Psoas muscle (tissue), 8 donors: ENCODE results near the gene TNFSF9. TPM values are rescaled to one million over a fixed set of nuclear protein-coding genes. Genes with fewer than 3 reads are reported as not detected.

Experiments
- ATAC-seq, 4 donors: fragments of 200-7000 bp; cut with Tn5 transposase; one replicate each; pipeline ENCODE4 v1.9.1; 2020; ENCODE audit warnings: moderate library complexity in 3 of 4, mild to moderate bottlenecking in 2 of 4
- DNase-seq, 2 donors: peaks; one replicate each; pipeline ENCODE4 v3.0.0-alpha.2; 2020
- H3K27ac ChIP-seq: fragments of 200-600 bp; one replicate; pipeline ENCODE4 v1.8.0; 2022
- H3K27me3 ChIP-seq, 3 donors: fragments of 200-600 bp in 1 of 3; one replicate each; pipeline versions ENCODE4 v1.6.1 to v1.8.0; 2013 to 2022; ENCODE audit warnings: low read length in 2 of 3, mild to moderate bottlenecking in 2 of 3, moderate library complexity in 1 of 3; ENCODE audit not compliant: insufficient read depth in 3 of 3
- H3K36me3 ChIP-seq, 2 donors: fragments of 200-600 bp in 1 of 2; one replicate each; pipeline versions ENCODE4 v1.6.1 to v1.8.0; 2013 to 2022; ENCODE audit warnings: low read depth in 1 of 2, mild to moderate bottlenecking in 1 of 2, moderate library complexity in 1 of 2; ENCODE audit not compliant: insufficient read depth in 1 of 2
- H3K4me1 ChIP-seq: fragments of 200-600 bp; one replicate; pipeline ENCODE4 v1.8.0; 2022
- H3K4me3 ChIP-seq: fragments of 200-600 bp; one replicate; pipeline ENCODE4 v1.8.0; 2022; ENCODE audit warnings: mild to moderate bottlenecking
- H3K9me3 ChIP-seq: fragments of 200-600 bp; one replicate; pipeline ENCODE4 v1.8.0; 2022
- WGBS, 3 donors: extraction: QIAGEN DNeasy Blood & Tissue Kit; methylation state at CpG; one replicate each; pipeline versions ENCODE4 v1.1.6 to v1.1.7; 2013; 5-methylcytosine and 5-hydroxymethylcytosine counted together
- intact Hi-C, 2 donors: fragments of 100-400 bp; cut with DNase I; formaldehyde crosslinking; loops; one replicate each; pipeline versions ENCODE4 v1.11.0 to v1.14.2; 2022
- polyA plus RNA-seq, 3 donors: library from polyadenylated mRNA; stranded (reverse); fragments of 200-250 nt; gene quantifications; one replicate each; pipeline ENCODE4 v1.2.3, GENCODE V29; 2013
- total RNA-seq, 4 donors: library from RNA; stranded (reverse); fragmentation: NEBNext Ultra II Directional in 2 of 4; extraction: Animal tissue kit (Norgen Biotek cat#: 25700) in 2 of 4; gene quantifications; one replicate each; pipeline versions ENCODE4 v1.2.1 to v1.2.4, GENCODE V29; 2021 to 2023
- TF ChIP-seq, protein P1 (sequence below): fragments of 200-600 bp; IDR thresholded peaks from one replicate; pipeline ENCODE4 v1.8.0; 2022; ENCODE audit warnings: antibody characterized with exemption
- donor health status: healthy with polysubstance abuse.
- donor health status: DM: no; HTN: no; CAD: no; lungs with moderate emphysema.
- donor health status: Bipolar disorder and iron deficiency.
- donor health status: healthy.
- donor health status: DM: yes; HTN: yes; CAD: no.
- donor health status: DM: no; HTN: no; CAD: no.
- donor health status: DM: no; HTN: no; CAD: no.
- donor health status: DM: yes; HTN: yes; CAD: no.

The TNFSF9 gene
- total and polyA plus RNA-seq, 7 donors, result 0.25 to 1.9 (median 0.62) TPM; not detected in 1

DNA sequence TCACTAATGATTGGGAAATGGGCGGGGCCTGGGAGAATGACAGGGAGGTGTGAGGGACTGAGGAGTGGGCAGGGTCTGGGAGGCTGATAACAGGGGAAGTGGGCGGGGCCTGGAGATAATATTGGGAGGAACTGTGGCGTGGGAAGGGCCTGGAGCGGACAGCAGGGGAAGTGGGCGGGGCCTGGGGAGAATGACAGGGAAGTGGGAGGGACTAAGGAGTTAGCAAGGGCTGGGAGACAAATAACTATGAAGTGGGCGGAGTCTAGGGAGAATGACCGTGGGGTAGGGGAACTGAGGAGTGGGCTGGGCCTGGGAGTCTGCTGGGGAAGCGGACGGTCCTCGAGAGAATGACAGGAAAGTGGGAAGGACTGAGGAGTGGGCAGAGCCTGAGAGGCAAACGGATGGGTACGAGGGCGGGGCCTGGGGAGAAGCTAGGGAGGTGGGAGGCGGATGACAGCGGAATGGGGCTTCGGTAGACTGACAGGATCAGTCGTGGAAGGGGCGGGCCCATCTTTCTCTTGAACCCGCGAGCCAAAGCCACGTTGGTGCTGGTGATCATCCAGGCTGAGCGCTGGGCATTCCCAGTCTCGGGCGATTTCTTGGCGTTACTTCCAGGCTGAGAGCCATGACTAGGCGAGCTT is 14.7 kb upstream of the TNFSF9 start:
- ATAC-seq (peak; percentile 87 to 95 (median 92)), DNase-seq (peak; percentile 92 to 94)
- Histone ChIP-seq H3K9me3 (no peaks in the 10 kb centered on the region), H3K4me1 (peaks cover 16% of the 10 kb centered on the region), H3K27ac (peak overlapping the region; percentile 85), H3K36me3 (no peaks in the 10 kb centered on the region), H3K27me3 (no peaks in the 10 kb centered on the region), H3K4me3 (peak overlapping the region; percentile 83)
- 2 to 3% (median 2%) methylated on average over 24 to 26 of the region's 26 CpGs for WGBS, 3 donors
- TF ChIP-seq, protein P1, sequence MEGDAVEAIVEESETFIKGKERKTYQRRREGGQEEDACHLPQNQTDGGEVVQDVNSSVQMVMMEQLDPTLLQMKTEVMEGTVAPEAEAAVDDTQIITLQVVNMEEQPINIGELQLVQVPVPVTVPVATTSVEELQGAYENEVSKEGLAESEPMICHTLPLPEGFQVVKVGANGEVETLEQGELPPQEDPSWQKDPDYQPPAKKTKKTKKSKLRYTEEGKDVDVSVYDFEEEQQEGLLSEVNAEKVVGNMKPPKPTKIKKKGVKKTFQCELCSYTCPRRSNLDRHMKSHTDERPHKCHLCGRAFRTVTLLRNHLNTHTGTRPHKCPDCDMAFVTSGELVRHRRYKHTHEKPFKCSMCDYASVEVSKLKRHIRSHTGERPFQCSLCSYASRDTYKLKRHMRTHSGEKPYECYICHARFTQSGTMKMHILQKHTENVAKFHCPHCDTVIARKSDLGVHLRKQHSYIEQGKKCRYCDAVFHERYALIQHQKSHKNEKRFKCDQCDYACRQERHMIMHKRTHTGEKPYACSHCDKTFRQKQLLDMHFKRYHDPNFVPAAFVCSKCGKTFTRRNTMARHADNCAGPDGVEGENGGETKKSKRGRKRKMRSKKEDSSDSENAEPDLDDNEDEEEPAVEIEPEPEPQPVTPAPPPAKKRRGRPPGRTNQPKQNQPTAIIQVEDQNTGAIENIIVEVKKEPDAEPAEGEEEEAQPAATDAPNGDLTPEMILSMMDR, result no peak
- intact Hi-C loops, result loop anchor here in 1 of 2 donors (2.0 to 5.0 kb wide), 2 partner anchors 117 to 221 kb away; partner anchors contain the start of genes GPR108 and TRIP10

DNA sequence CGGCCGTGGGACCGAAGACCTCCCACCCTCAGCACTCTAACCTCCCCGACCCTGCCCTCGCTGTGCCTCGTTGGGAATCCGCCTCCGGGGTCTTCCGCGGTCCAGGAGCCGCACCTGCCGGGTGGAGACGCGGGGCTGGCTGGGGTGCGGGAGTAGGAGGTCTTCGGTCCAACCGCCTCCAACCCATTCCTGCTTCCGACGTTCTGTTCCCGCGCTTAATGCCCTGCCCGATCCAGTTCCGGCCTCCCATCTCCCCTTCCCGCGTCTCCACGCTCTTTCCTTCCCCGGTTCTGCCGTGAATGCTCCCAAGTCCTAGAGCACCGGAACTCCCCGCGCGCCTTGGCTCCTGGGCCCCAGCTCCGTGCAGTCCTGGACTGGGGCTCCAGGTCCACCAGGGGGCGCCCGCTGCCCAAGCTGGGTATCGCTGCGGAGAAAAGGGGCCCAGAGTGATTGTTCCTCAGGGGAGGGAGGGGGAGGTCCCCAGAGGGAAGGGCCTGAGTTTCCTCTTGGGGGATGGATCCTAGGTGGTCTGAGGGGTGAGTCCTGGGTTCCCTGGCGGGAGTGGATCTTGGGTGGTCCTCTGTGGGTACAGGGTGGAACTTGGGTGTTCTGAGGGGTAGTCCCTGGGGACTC is 14.1 kb upstream of the TNFSF9 start:
- peak overlapping the region; percentile 83 for H3K4me3 ChIP-seq
- DNase-seq, result peak; percentile 93 to 95
- no peaks in the 10 kb centered on the region for H3K36me3 ChIP-seq
- H3K27me3 ChIP-seq, result no peaks in the 10 kb centered on the region
- 1 to 2% (median 1%) methylated on average over 36 to 38 of the region's 38 CpGs for WGBS, 3 donors
- intact Hi-C loops, result loop anchor here (1.0 to 5.0 kb wide), 3 partner anchors 116 to 221 kb away; partner anchors contain the start of genes GPR108 (in 1 of the 2) and TRIP10 (in 1 of the 2)
- TF ChIP-seq, protein P1, result peak; percentile 90
- H3K4me1 ChIP-seq, result peaks cover 16% of the 10 kb centered on the region
- ATAC-seq, result peak; percentile 90 to 95 (median 90)
- peak overlapping the region; percentile 85 for H3K27ac ChIP-seq
- no peaks in the 10 kb centered on the region for H3K9me3 ChIP-seq

DNA sequence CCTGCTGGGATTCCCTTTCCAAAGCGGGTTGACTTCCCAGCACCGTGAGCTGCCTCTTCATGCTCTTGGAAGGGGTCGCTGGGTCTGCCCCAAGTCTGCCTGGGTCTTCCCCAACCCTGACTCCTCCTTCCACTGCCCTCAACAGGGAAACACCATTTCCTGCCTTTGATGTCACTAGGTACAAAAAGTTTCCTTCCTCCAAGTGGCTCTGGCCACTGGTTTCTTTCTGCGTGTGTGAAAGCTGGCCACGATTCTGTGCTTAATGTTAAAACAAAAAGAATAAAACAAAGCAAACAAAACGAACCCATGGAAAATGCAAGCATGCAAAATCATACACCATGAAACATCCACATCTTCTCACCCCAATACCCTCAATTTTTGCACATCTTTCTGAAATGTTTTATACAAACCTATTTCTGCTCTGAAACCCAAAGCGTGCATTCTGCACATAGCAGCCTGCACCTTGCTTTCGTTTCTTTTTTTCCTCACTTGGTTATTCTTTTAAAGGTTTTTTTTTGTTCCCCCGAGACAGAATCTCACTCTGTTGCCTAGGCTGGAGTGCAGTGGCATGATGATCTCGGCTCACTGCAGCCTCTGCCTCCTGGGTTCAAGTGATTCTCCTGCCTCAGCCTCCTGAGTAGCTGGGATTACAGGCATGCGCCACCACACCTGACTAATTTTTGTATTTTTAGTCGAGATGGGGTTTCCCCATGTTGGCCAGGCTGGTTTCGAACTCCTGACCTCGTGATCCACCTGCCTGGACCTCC is 12.5 kb upstream of the TNFSF9 start:
- no peaks in the 10 kb centered on the region for H3K9me3 ChIP-seq
- TF ChIP-seq, protein P1, result no peak
- peaks cover 0 to 3% (median 0%) of the 10 kb centered on the region in 3 donors for H3K27me3 ChIP-seq
- DNase-seq, result no peak
- no peak overlapping the region for H3K27ac ChIP-seq
- H3K4me1 ChIP-seq, result peaks cover 16% of the 10 kb centered on the region
- H3K4me3 ChIP-seq, result no peak overlapping the region
- 49 to 50% (median 50%) methylated on average over 14 of the region's 14 CpGs for WGBS, 3 donors
- no peaks in the 10 kb centered on the region for H3K36me3 ChIP-seq
- intact Hi-C loops, result loop anchor here (1.0 to 5.0 kb wide), 3 partner anchors 219 to 348 kb away; partner anchors contain the start of genes GPR108 (in 2 of the 2) and TRIP10 (in 1 of the 2)
- ATAC-seq, result no peak

DNA sequence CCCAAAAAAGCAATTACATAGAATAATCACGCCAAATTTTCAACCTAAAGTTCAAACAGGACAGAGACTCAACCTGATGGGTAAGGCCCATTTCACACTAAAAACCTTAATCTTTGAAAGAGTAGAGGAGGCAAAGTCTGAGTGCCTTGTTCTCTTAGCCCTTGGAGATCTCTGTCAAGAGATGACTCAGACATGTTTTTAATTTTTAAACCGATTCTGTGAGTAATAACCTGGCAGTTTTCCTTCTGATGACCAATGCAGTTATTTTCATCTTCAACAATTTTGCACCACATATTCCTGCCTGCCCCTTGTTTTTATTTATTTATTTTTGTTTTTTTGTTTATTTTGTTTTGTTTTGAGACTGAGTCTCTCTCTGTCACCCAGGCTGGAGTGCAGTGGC is 11.5 kb upstream of the TNFSF9 start:
- peaks cover 16% of the 10 kb centered on the region for H3K4me1 ChIP-seq
- H3K4me3 ChIP-seq, result no peak overlapping the region
- TF ChIP-seq, protein P1, result no peak
- no peak for ATAC-seq
- no peaks in the 10 kb centered on the region for H3K9me3 ChIP-seq
- peaks cover 0 to 3% (median 0%) of the 10 kb centered on the region in 3 donors for H3K27me3 ChIP-seq
- no peak for DNase-seq
- intact Hi-C loops, result loop anchor here (2.0 to 5.0 kb wide), 2 partner anchors 218 to 348 kb away; partner anchors contain the start of genes GPR108 (in 1 of the 2) and TRIP10 (in 1 of the 2)
- WGBS, 3 donors, result 35 to 41% (median 40%) methylated on average over 2 of the region's 2 CpGs
- no peaks in the 10 kb centered on the region for H3K36me3 ChIP-seq
- peak overlapping the region; percentile 36 for H3K27ac ChIP-seq
